ENCODE results near the gene KNOP1.
"Not testable (repeated sequence)": the region's sequence is repeated elsewhere in the genome, so short reads cannot be mapped to it uniquely, and the experiment has no call there.

Gene KNOP1

DNA sequence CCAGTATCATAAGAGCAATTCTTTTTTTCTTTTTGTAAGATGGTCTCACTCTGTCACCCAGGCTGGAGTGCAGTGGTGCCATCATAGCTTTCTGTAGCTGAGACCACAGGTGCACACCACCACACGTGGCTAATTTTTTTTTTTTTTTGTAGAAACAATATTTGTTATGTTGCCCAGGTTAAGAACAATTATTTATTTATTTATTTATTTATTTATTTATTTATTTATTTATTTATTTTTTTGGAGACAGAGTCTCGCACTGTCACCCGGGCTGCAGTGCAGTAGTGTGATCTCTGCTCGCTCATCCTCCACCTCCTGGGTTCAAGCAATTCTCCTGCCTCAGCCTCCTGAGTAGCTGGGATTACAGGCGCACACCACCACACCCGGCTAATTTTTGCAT is 38.7 kb downstream of the KNOP1 start:
- not testable (repeated sequence) for DNase-seq

DNA sequence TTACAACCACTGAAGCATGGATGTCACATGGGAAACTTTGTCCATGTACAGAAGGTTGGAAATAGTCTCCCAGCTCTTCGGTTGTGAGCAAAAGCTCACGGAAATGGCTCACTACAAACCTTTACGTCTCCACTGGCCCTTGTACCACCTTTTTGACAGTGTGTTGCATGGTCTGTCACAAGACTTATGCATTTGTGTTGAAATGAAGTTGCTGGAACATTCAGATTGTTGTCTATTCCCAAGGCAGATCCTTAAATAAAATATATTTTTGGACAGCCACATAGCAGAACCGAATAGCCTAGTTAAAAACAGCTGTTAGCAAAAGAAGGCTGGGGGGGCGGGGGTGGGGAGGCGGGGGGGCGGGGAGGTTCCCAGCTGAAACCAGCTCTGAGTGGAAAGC is 39.2 kb downstream of the KNOP1 start:
- no peak for DNase-seq

- no peak for DNase-seq
Measured at GRCh38 chr16:19677402-19677801, 40.6 kb downstream of the KNOP1 start.

DNA sequence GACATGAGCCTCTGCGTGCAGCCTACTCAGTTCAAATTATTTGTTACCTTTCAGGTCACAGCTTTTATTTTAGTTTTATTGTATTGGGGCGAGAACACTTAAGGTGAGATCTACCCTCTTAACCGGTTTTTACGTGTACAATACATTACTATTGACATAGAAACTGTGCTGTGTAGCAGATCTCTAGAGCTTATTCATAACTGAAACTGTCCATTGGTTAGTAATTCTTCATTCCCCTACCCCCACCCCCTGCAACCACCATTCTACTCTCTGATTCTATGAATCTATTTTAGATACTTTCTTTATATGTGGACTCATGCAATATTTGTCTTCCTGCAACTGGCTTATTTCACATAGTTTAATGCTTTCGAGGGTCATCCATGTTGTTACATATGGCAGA is 43.5 kb downstream of the KNOP1 start:
- DNase-seq = no peak

DNA sequence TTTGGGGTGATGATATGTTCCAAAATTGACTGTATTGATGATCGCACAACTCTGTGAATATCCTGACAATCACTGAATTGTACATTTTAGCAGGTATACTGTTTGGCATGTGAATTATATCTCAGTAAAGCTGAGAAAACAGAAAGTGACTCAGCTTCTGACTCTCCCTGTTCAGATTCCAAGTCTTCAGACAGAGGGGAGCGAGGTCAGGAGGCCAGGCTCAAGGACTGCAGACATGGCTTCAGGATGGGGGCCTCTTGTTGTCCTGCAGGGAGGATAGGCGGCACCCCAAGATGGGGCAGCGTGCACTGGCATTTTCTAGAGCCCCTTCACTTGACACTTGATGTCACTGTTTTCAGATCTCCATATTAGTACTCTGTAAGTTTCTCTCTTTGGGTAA is 45.6 kb downstream of the KNOP1 start:
- no peak for DNase-seq

DNA sequence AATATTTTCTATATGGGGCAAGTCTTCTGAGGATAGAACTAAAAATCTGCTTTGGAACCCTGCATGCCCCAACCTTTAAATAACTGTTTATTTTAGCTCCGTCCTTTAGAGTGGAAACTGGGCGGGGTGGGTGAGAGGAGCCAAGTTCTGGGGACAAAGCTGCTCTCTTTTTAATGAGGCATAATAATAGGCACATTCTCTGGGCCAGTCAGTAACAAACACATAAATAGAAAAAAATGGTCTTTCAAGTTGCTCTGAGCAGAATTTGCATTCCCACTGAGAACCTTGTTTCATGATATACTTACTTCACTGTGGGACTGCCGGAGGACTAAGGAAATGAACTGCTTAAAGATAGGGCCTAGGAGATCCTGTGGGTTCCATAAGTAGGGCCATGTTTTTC is 51.5 kb downstream of the KNOP1 start:
- no peak for DNase-seq

DNA sequence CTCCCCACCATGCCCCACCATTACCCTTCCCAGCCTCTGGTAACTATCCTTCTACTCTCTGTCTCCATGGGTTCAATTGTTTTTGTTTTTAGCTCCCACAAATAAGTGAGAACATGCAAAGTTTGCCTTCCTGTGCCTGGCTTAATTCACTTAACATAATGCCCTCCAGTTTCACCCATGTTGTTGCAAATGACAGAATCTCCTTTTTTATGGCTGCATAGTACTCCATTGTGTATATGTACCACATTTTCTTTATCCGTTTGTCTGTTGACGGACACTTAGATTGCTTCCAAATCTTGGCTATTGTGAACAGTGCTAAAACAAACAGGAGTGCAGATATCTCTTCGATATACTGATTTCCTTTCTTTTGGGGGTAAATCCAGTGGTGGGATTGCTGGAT is 52.7 kb downstream of the KNOP1 start:
- DNase-seq = not testable (repeated sequence)

GRCh38 chr16:19664166-19664565 is 53.9 kb downstream of the KNOP1 start:
- no peak for DNase-seq

DNA sequence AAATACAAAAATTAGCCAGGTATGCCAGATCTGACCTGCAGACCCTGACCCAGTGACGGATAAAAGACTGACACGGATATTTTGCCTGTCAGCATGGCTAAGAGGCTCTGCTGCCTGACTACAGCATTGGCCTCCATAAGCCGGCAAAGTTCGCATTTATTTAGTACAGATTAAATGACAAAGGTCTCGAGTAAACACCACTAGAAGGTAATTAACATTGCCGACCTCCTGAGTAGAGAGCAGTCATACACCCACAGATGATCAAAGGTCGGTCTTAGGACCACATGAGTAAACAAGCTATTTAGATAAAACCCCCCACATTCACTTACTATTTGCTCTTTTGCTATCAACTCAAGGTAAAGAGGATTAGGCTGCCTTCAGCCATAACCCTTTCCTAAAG is 55.7 kb downstream of the KNOP1 start:
- no peak for DNase-seq

GRCh38 chr16:19660432-19660831 is 57.6 kb downstream of the KNOP1 start:
- DNase-seq = no peak

DNA sequence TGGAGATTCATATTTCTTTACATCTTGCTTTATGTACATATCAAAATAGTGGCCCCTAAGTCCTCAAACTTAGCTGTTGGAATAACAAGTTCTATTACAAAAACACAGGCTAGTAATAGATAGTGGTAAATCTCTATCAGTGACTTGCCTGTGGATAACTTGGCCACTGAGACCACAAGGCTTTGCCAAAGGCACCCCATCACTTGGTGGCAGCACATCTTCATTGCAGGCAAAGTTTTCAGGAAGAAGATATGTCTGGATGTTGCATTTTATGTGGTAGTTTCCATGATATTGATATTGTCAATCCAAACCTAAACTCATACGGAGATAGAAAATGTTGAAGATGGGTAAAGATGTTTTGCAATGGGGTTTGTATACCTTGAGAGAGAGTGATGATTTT is 58.5 kb downstream of the KNOP1 start:
- no peak for DNase-seq

DNA sequence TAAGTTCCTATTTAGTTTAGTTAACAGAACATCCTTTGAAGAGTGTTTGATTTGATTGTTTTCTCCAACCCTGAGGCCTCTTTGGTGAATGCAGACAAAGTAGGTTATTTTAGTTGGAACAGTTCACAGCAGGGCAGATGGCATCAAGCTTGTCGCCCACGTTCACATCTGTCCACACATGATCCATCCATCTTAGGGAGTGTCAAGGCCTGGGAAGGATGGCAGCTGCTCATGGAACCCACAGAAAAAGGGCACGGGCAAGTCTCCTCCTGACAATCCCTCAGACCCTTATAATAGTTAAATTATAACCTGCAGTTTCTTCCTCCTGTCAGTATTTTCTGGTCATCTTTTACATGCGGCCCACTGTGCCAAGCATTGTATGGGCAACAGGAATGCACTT is 60.2 kb downstream of the KNOP1 start:
- DNase-seq = no peak

GRCh38 chr16:19655242-19655777 is 62.7 kb downstream of the KNOP1 start:
- DNase-seq = no peak

DNA sequence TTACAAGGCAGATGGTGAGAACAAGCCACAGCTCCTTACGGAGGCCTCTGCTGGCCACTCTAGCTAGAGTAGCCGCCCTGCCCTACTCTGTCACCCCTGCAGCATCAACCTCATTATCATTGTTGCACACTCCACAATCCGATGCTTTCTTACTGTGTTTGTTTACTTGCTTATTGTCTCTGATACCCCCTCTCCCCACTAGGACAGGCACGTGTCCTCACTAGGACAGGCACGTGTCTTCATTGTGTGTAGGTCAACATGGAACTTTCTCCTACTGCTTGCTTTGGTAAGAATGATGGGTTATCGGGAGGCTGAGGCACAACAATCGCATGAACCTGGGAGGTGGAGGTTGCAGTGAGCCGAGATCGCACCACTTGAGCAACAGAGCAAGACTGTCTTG is 63.9 kb downstream of the KNOP1 start:
- no peak for DNase-seq

All from stimulated activated CD4-positive, alpha-beta T cell treated with anti-CD3 and anti-CD28 coated beads, Interleukin-2, amount 100 ng/mL, for 24 hours (primary cell).